Right lobe of liver (tissue), 4 donors: ENCODE results near the gene PKIG.

Source experiments
- POLR2A ChIP-seq: fragments of 450-650 bp; IDR thresholded peaks from one replicate; pipeline ENCODE4 v1.6.1; 2017; ENCODE audit warnings: antibody characterized with exemption, mild to moderate bottlenecking
- TF ChIP-seq, protein P1 (sequence below), 4 donors: fragments of 200-600 bp in 3 of 4; fragments of 450-650 bp in 1 of 4; IDR thresholded peaks; one replicate each; pipeline versions ENCODE4 v1.5.1 to v1.8.0; 2016 to 2022; ENCODE audit warnings: antibody characterized with exemption in 4 of 4, mild to moderate bottlenecking in 2 of 4
- donor health status: DM: no; HTN: no; CAD: no.
- donor health status: DM: no; HTN: no; CAD: no.
- donor health status: DM: no; HTN: yes; CAD: no.

DNA sequence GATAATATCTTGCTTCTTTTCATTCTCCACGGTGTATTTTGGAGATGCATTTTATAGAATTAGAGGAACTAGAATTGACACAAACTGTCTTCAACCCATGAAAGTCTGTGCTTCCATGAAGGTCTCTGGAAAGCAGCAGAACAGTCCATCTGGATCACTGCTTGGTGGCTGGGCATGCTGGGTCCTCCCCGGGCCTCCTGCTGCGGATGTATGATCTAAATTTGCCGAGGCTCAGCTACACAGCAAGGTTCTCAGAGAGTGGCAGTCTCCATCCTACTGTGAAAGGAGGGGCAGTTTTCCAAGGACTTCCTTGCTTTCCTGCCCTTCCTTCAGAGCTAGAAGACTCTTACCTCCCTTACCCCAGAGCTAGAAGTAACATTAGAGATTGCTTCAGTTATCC lies 15.1 kb downstream of the PKIG start:
- TF ChIP-seq, protein P1, sequence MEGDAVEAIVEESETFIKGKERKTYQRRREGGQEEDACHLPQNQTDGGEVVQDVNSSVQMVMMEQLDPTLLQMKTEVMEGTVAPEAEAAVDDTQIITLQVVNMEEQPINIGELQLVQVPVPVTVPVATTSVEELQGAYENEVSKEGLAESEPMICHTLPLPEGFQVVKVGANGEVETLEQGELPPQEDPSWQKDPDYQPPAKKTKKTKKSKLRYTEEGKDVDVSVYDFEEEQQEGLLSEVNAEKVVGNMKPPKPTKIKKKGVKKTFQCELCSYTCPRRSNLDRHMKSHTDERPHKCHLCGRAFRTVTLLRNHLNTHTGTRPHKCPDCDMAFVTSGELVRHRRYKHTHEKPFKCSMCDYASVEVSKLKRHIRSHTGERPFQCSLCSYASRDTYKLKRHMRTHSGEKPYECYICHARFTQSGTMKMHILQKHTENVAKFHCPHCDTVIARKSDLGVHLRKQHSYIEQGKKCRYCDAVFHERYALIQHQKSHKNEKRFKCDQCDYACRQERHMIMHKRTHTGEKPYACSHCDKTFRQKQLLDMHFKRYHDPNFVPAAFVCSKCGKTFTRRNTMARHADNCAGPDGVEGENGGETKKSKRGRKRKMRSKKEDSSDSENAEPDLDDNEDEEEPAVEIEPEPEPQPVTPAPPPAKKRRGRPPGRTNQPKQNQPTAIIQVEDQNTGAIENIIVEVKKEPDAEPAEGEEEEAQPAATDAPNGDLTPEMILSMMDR (IDR thresholded peaks at IDR 0.05), result no peak
- TF ChIP-seq POLR2A, result no peak
